ENCODE data around the gene HDHD2. TPM values are rescaled to one million over a fixed set of nuclear protein-coding genes. Genes with fewer than 3 reads are reported as not detected.

The HDHD2 gene
- total RNA-seq, 1 donor from 2014 or later, result 85.0 TPM

- H3K4me1 ChIP-seq, result peaks cover 78% of the 10 kb centered on the region
- H4K20me1 ChIP-seq (ENCODE audit: low read depth), result peaks cover 37% of the 10 kb centered on the region
- H3F3A ChIP-seq (ENCODE audit: low read depth), result peaks cover 66% of the 10 kb centered on the region
- Mint-ChIP-seq H3K9me3 (no peaks in the 10 kb centered on the region), H3K27ac (no peak overlapping the region), H3K36me3 (peaks cover 20% of the 10 kb centered on the region), H3K4me3 (no peak overlapping the region), H3K4me1 (peaks cover 9% of the 10 kb centered on the region), H3K27me3 (ENCODE audit: insufficient read depth, low read depth) (no peaks in the 10 kb centered on the region)
- DNase-seq (ENCODE audit: low spot score), result peak; percentile 63
- no peak overlapping the region for H2AFZ ChIP-seq (replicated peaks)
- H3K9ac ChIP-seq, result no peak overlapping the region
- TF ChIP-seq EZH2 (IDR thresholded peaks at IDR 0.05) (no peak), CTCF (IDR thresholded peaks at IDR 0.05) (no peak), EZH2phosphoT487 (IDR thresholded peaks at IDR 0.05) (no peak)
- peak overlapping the region; percentile 8 for H3K4me3 ChIP-seq
- H3K79me2 ChIP-seq (ENCODE audit: low read depth), result no peaks in the 10 kb centered on the region
- H3K27ac ChIP-seq, result peak overlapping the region; percentile 74
- H3K4me2 ChIP-seq, result peak overlapping the region; percentile 71
- H3K27me3 ChIP-seq, result no peaks in the 10 kb centered on the region
- no peaks in the 10 kb centered on the region for H3K9me3 ChIP-seq (ENCODE audit: low read depth)
- peaks cover 10% of the 10 kb centered on the region for H3K36me3 ChIP-seq
These were observed 36.3 kb downstream of the HDHD2 start for GRCh38 chr18:47113796-47114540.

GRCh38 chr18:47110492-47111274 lies 39.6 kb downstream of the HDHD2 start:
- Mint-ChIP-seq H3K4me3 (no peak overlapping the region), H3K36me3 (peaks cover 14% of the 10 kb centered on the region), H3K27ac (no peak overlapping the region), H3K4me1 (peaks cover 19% of the 10 kb centered on the region), H3K27me3 (ENCODE audit: insufficient read depth, low read depth) (no peaks in the 10 kb centered on the region), H3K9me3 (no peaks in the 10 kb centered on the region)
- Histone ChIP-seq H2AFZ (replicated peaks) (no peak overlapping the region), H3K9me3 (ENCODE audit: low read depth) (no peaks in the 10 kb centered on the region), H3K79me2 (ENCODE audit: low read depth) (peaks cover 5% of the 10 kb centered on the region), H4K20me1 (ENCODE audit: low read depth) (peaks cover 61% of the 10 kb centered on the region), H3K4me2 (peak overlapping the region; percentile 33), H3F3A (ENCODE audit: low read depth) (peaks cover 66% of the 10 kb centered on the region), H3K27me3 (no peaks in the 10 kb centered on the region), H3K36me3 (peaks cover 6% of the 10 kb centered on the region), H3K9ac (no peak overlapping the region), H3K27ac (no peak overlapping the region), H3K4me1 (peaks cover 89% of the 10 kb centered on the region), H3K4me3 (no peak overlapping the region)
- no peak for DNase-seq (ENCODE audit: low spot score)
- TF ChIP-seq EZH2 (IDR thresholded peaks at IDR 0.05), result no peak
- TF ChIP-seq EZH2phosphoT487 (IDR thresholded peaks at IDR 0.05), result no peak
- no peak for TF ChIP-seq CTCF (IDR thresholded peaks at IDR 0.05)

- H3K27ac Mint-ChIP-seq, result no peak overlapping the region
- H3K27me3 ChIP-seq, result no peaks in the 10 kb centered on the region
These were observed 40.6 kb downstream of the HDHD2 start for GRCh38 chr18:47109720-47110119.

More at GRCh38 chr18:47109720-47110119, 40.6 kb downstream of the HDHD2 start:
- H3K27ac ChIP-seq, result no peak overlapping the region
- peaks cover 5% of the 10 kb centered on the region for H3K79me2 ChIP-seq (ENCODE audit: low read depth)
- no peaks in the 10 kb centered on the region for H3K9me3 ChIP-seq (ENCODE audit: low read depth)
- Mint-ChIP-seq H3K9me3 (no peaks in the 10 kb centered on the region), H3K4me3 (no peak overlapping the region), H3K36me3 (peaks cover 11% of the 10 kb centered on the region), H3K4me1 (peaks cover 19% of the 10 kb centered on the region), H3K27me3 (ENCODE audit: insufficient read depth, low read depth) (no peaks in the 10 kb centered on the region)
- H3K4me3 ChIP-seq, result no peak overlapping the region
- H3K4me2 ChIP-seq, result peak overlapping the region; percentile 33
- no peak for DNase-seq (ENCODE audit: low spot score)
- H3K36me3 ChIP-seq, result peaks cover 6% of the 10 kb centered on the region
- H2AFZ ChIP-seq (replicated peaks), result no peak overlapping the region
- H3F3A ChIP-seq (ENCODE audit: low read depth), result peaks cover 56% of the 10 kb centered on the region
- no peak for TF ChIP-seq CTCF (IDR thresholded peaks at IDR 0.05)
- TF ChIP-seq EZH2 (IDR thresholded peaks at IDR 0.05), result no peak
- no peak for TF ChIP-seq EZH2phosphoT487 (IDR thresholded peaks at IDR 0.05)
- peaks cover 54% of the 10 kb centered on the region for H4K20me1 ChIP-seq (ENCODE audit: low read depth)
- peaks cover 80% of the 10 kb centered on the region for H3K4me1 ChIP-seq
- H3K9ac ChIP-seq, result no peak overlapping the region
